Astrocyte of the cerebellum (primary cell): ENCODE results near the gene MUC13.
"Not testable (repeated sequence)": the region's sequence is repeated elsewhere in the genome, so short reads cannot be mapped to it uniquely, and the experiment has no call there.

ENCODE experiments used
- DNase-seq: peaks from one replicate; pipeline ENCODE4 v3.0.0-alpha.2; 2011; ENCODE audit warnings: low read depth
- H3K4me3 ChIP-seq: 2 replicates; pipeline ENCODE4 v1.5.1; 2011; ENCODE audit warnings: mild to moderate bottlenecking, low read depth, low read length, moderate library complexity
- in situ Hi-C: cut with HindIII; loops from 2 replicates; pipeline ENCODE4 v1.10.0; 2017; ENCODE audit warnings: low sequenced_read_pairs
- TF ChIP-seq, protein P1 (sequence below): IDR thresholded peaks from 2 replicates; pipeline ENCODE4 v1.5.1; 2012; ENCODE audit warnings: low read length, low read depth, moderate library complexity, mild to moderate bottlenecking; ENCODE audit errors: missing control alignments

Gene MUC13

DNA sequence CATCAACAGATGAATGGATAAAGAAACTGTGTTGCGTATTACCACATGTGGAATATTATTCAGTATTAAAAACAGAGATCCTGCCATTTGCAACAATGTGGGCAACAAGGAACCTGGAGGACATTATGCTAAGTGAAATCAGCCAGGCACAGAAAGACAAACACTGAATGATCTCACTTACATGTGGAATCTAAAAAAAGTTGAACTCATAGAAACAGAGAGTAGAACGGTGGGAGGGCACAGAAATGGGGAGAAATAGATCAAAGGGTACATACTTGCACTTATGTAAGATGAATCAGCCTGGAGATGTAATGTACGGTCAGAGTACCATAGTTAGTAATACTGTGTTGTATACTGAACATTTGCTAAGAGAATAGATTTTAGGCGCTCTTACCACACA, 29.8 kb upstream of the MUC13 start:
- DNase-seq: peak; percentile 57
- TF ChIP-seq, protein P1, sequence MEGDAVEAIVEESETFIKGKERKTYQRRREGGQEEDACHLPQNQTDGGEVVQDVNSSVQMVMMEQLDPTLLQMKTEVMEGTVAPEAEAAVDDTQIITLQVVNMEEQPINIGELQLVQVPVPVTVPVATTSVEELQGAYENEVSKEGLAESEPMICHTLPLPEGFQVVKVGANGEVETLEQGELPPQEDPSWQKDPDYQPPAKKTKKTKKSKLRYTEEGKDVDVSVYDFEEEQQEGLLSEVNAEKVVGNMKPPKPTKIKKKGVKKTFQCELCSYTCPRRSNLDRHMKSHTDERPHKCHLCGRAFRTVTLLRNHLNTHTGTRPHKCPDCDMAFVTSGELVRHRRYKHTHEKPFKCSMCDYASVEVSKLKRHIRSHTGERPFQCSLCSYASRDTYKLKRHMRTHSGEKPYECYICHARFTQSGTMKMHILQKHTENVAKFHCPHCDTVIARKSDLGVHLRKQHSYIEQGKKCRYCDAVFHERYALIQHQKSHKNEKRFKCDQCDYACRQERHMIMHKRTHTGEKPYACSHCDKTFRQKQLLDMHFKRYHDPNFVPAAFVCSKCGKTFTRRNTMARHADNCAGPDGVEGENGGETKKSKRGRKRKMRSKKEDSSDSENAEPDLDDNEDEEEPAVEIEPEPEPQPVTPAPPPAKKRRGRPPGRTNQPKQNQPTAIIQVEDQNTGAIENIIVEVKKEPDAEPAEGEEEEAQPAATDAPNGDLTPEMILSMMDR: no peak
- in situ Hi-C loops: no loop called here
- no peak overlapping the region for H3K4me3 ChIP-seq

- TF ChIP-seq, protein P1: no peak
- no peak overlapping the region for H3K4me3 ChIP-seq
- DNase-seq: no peak
- in situ Hi-C loops: no loop called here
These were observed 29.2 kb upstream of the MUC13 start for GRCh38 chr3:124963755-124964154.

GRCh38 chr3:124962403-124962940, 27.9 kb upstream of the MUC13 start:
- TF ChIP-seq, protein P1: no peak
- no peak for DNase-seq
- no peak overlapping the region for H3K4me3 ChIP-seq
- in situ Hi-C loops: no loop called here

GRCh38 chr3:124960698-124961097, 26.1 kb upstream of the MUC13 start:
- TF ChIP-seq, protein P1: no peak
- no peak for DNase-seq
- H3K4me3 ChIP-seq: no peak overlapping the region
- in situ Hi-C loops: no loop called here

DNA sequence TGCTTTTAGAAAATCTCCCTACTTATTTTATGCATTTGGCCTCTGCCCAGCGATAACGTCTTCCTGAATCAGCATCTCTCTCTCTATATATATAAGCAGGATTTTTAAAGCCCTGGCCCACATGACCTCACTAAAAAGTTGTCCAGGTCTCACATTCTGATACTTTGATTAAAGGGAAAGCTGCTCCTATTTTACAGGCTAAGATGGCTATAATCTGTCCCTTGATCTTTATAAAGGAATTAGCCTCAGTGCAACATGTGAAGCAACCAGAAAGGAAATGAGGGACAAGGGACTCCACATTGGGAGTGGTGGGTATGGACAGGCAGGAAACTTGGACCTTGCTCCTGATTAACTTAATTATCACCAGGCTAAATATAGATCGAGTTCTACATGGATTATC, 25.6 kb upstream of the MUC13 start:
- DNase-seq: no peak
- TF ChIP-seq, protein P1: no peak
- no peak overlapping the region for H3K4me3 ChIP-seq
- in situ Hi-C loops: no loop called here

DNA sequence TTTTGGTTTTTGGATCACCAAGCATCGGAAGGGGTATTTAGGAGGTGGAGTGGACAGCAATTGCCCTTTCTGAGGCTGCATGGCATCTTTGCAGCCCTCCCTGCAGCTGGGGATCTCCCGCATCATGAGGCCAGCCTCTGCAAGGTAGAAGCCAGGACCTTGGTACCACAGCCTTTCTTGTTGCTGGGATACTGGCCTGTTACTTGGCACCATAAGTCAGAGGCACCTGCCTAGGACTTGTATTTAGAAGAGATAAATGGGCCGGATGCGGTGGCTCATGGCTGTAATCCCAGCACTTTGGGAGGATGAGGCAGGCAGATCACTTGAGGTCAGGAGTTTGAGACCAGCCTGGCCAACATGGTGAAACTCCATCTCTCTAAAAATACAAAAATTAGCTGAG, 23.4 kb upstream of the MUC13 start:
- DNase-seq, H3K4me3 ChIP-seq, in situ Hi-C loops: not testable (repeated sequence)

GRCh38 chr3:124952282-124952855, 17.8 kb upstream of the MUC13 start:
- no peak for DNase-seq
- TF ChIP-seq, protein P1: no peak
- in situ Hi-C loops: no loop called here
- H3K4me3 ChIP-seq: no peak overlapping the region
